Mesendoderm (in vitro differentiated cells): ENCODE measurements around the gene LIN54.
"Not testable (repeated sequence)": the region's sequence is repeated elsewhere in the genome, so short reads cannot be mapped to it uniquely, and the experiment has no call there.

Source experiments
- DNase-seq: peaks from one replicate; pipeline ENCODE4 v3.0.0; 2013
- H2AK5ac ChIP-seq: 2 replicates; pipeline ENCODE4 v1.6.1; 2013; ENCODE audit warnings: low read length, inconsistent platforms
- H2BK120ac ChIP-seq: 2 replicates; pipeline ENCODE4 v1.6.1; 2013; ENCODE audit warnings: low read depth, mild to moderate bottlenecking, low read length, moderate library complexity, mixed read lengths
- H2BK15ac ChIP-seq: replicated peaks from 2 replicates; pipeline ENCODE4 v1.6.1; 2013; ENCODE audit warnings: low read depth, mild to moderate bottlenecking, moderate library complexity
- H2BK5ac ChIP-seq: 2 replicates; pipeline ENCODE4 v1.6.1; 2013; ENCODE audit warnings: low read length, inconsistent platforms
- H3K18ac ChIP-seq: 2 replicates; pipeline ENCODE4 v1.6.1; 2013; ENCODE audit warnings: mild to moderate bottlenecking, low read length, mixed read lengths
- H3K23ac ChIP-seq: one replicate; pipeline ENCODE4 v1.6.1; 2013; ENCODE audit warnings: low read length
- H3K27ac ChIP-seq: 2 replicates; pipeline ENCODE4 v1.5.1; 2013; ENCODE audit warnings: low read depth, mild to moderate bottlenecking, inconsistent platforms, low read length, moderate library complexity
- H3K27me3 ChIP-seq: 2 replicates; pipeline ENCODE4 v1.6.1; 2013; ENCODE audit warnings: low read length, control low read depth, mild to moderate bottlenecking, inconsistent platforms; ENCODE audit not compliant: insufficient read depth, poor library complexity
- H3K36me3 ChIP-seq: 2 replicates; pipeline ENCODE4 v1.6.1; 2013; ENCODE audit warnings: low read length, inconsistent platforms; ENCODE audit not compliant: control insufficient read depth, insufficient read depth
- H3K4ac ChIP-seq: one replicate; pipeline ENCODE4 v1.6.1; 2013; ENCODE audit warnings: low read depth, mild to moderate bottlenecking, low read length, moderate library complexity
- H3K4me1 ChIP-seq: 2 replicates; pipeline ENCODE4 v1.6.1; 2013; ENCODE audit warnings: low read depth, low read length, inconsistent platforms; ENCODE audit not compliant: control insufficient read depth
- H3K4me2 ChIP-seq: 2 replicates; pipeline ENCODE4 v1.6.1; 2013; ENCODE audit warnings: low read length
- H3K4me3 ChIP-seq: 2 replicates; pipeline ENCODE4 v1.5.1; 2013; ENCODE audit warnings: mild to moderate bottlenecking, low read length
- H3K56ac ChIP-seq: one replicate; pipeline ENCODE4 v1.6.1; 2013; ENCODE audit warnings: low read length
- H3K79me1 ChIP-seq: 2 replicates; pipeline ENCODE4 v1.6.1; 2013; ENCODE audit warnings: low read length, inconsistent platforms
- H3K79me2 ChIP-seq: 2 replicates; pipeline ENCODE4 v1.6.1; 2013; ENCODE audit warnings: mild to moderate bottlenecking, low read length; ENCODE audit not compliant: control insufficient read depth, insufficient read depth
- H3K9ac ChIP-seq: 2 replicates; pipeline ENCODE4 v1.6.1; 2013; ENCODE audit warnings: low read length, inconsistent platforms
- H4K5ac ChIP-seq: one replicate; pipeline ENCODE4 v1.6.1; 2013; ENCODE audit warnings: low read length
- H4K8ac ChIP-seq: one replicate; pipeline ENCODE4 v1.6.1; 2013; ENCODE audit warnings: low read depth, mild to moderate bottlenecking, control low read depth, low read length, moderate library complexity
- WGBS: extraction: QIAGEN DNeasy Blood & Tissue Kit; methylation state at CpG from one replicate; pipeline ENCODE4 v1.1.7; 2013; ENCODE audit warnings: low lambda C conversion rate, missing lambda C conversion rate; ENCODE audit not compliant: insufficient coverage; ENCODE audit errors: extremely low coverage; 5-methylcytosine and 5-hydroxymethylcytosine counted together

Gene LIN54

GRCh38 chr4:82930848-82931755 is 79.5 kb downstream of the LIN54 start:
- Histone ChIP-seq H2BK120ac (no peak overlapping the region), H4K5ac (no peak overlapping the region), H2BK15ac (no peak overlapping the region), H3K4me2 (no peak overlapping the region), H3K27ac (no peak overlapping the region), H3K79me1 (no peaks in the 10 kb centered on the region), H2BK5ac (no peak overlapping the region), H3K4ac (no peak overlapping the region), H3K18ac (no peak overlapping the region), H3K27me3 (no peaks in the 10 kb centered on the region), H3K56ac (no peak overlapping the region), H3K4me1 (no peaks in the 10 kb centered on the region), H3K9ac (no peak overlapping the region), H3K23ac (no peak overlapping the region), H2AK5ac (no peak overlapping the region), H4K8ac (no peak overlapping the region), H3K79me2 (no peaks in the 10 kb centered on the region), H3K4me3 (no peak overlapping the region), H3K36me3 (peaks cover 2% of the 10 kb centered on the region)
- no peak for DNase-seq
- WGBS, result no CpG with 5 or more reads among the region's 5 CpGs

- no peak overlapping the region for H3K4me3 ChIP-seq
- no peak overlapping the region for H3K9ac ChIP-seq
- H4K8ac ChIP-seq, result no peak overlapping the region
- H3K56ac ChIP-seq, result no peak overlapping the region
- no peaks in the 10 kb centered on the region for H3K4me1 ChIP-seq
- no peak overlapping the region for H2BK5ac ChIP-seq
- no peak overlapping the region for H2BK15ac ChIP-seq
- H3K23ac ChIP-seq, result no peak overlapping the region
- H3K36me3 ChIP-seq, result no peaks in the 10 kb centered on the region
- DNase-seq, result no peak
- H3K27me3 ChIP-seq, result no peaks in the 10 kb centered on the region
- H2AK5ac ChIP-seq, result no peak overlapping the region
- H3K79me1 ChIP-seq, result no peaks in the 10 kb centered on the region
- no peaks in the 10 kb centered on the region for H3K79me2 ChIP-seq
- H2BK120ac ChIP-seq, result no peak overlapping the region
- H3K4ac ChIP-seq, result no peak overlapping the region
- no peak overlapping the region for H3K27ac ChIP-seq
- no peak overlapping the region for H3K4me2 ChIP-seq
- no peak overlapping the region for H3K18ac ChIP-seq
- H4K5ac ChIP-seq, result no peak overlapping the region
These were observed 88.8 kb downstream of the LIN54 start for GRCh38 chr4:82921795-82922194.

- H3K9ac ChIP-seq, result no peak overlapping the region
- H2BK120ac ChIP-seq, result no peak overlapping the region
- H3K27me3 ChIP-seq, result no peaks in the 10 kb centered on the region
- H3K4me2 ChIP-seq, result no peak overlapping the region
- H3K27ac ChIP-seq, result no peak overlapping the region
- H3K56ac ChIP-seq, result no peak overlapping the region
- H3K79me1 ChIP-seq, result no peaks in the 10 kb centered on the region
- no peak overlapping the region for H4K5ac ChIP-seq
- H4K8ac ChIP-seq, result no peak overlapping the region
- no peak overlapping the region for H2BK15ac ChIP-seq
- no peak for DNase-seq
- no peak overlapping the region for H3K4me3 ChIP-seq
- H3K4ac ChIP-seq, result no peak overlapping the region
- H3K79me2 ChIP-seq, result no peaks in the 10 kb centered on the region
- no peaks in the 10 kb centered on the region for H3K36me3 ChIP-seq
- H3K4me1 ChIP-seq, result no peaks in the 10 kb centered on the region
- H3K23ac ChIP-seq, result no peak overlapping the region
- no peak overlapping the region for H2AK5ac ChIP-seq
- WGBS, result no CpG with 5 or more reads among the region's 2 CpGs
- H2BK5ac ChIP-seq, result no peak overlapping the region
- no peak overlapping the region for H3K18ac ChIP-seq
These were observed 91.2 kb downstream of the LIN54 start for GRCh38 chr4:82919386-82919785.

- H3K23ac ChIP-seq, result no peak overlapping the region
- H3K27me3 ChIP-seq, result no peaks in the 10 kb centered on the region
- no peaks in the 10 kb centered on the region for H3K79me2 ChIP-seq
- H3K27ac ChIP-seq, result no peak overlapping the region
- H2AK5ac ChIP-seq, result no peak overlapping the region
- H3K18ac ChIP-seq, result no peak overlapping the region
- no peak overlapping the region for H3K4ac ChIP-seq
- no peak overlapping the region for H3K9ac ChIP-seq
- no peak overlapping the region for H3K4me3 ChIP-seq
- no peak overlapping the region for H3K56ac ChIP-seq
- H2BK15ac ChIP-seq, result no peak overlapping the region
- H3K4me2 ChIP-seq, result no peak overlapping the region
- H3K36me3 ChIP-seq, result no peaks in the 10 kb centered on the region
- no peaks in the 10 kb centered on the region for H3K79me1 ChIP-seq
- WGBS, result no CpG with 5 or more reads among the region's 7 CpGs
- H4K5ac ChIP-seq, result no peak overlapping the region
- no peak overlapping the region for H4K8ac ChIP-seq
- no peak overlapping the region for H2BK120ac ChIP-seq
- H3K4me1 ChIP-seq, result no peaks in the 10 kb centered on the region
- DNase-seq, result no peak
- H2BK5ac ChIP-seq, result no peak overlapping the region
These were observed 92.5 kb downstream of the LIN54 start for GRCh38 chr4:82918091-82918490.

GRCh38 chr4:82913968-82914367 is 96.7 kb downstream of the LIN54 start:
- not testable (repeated sequence) for H3K56ac ChIP-seq, H3K79me2 ChIP-seq, H3K4me3 ChIP-seq, H3K27ac ChIP-seq, H3K18ac ChIP-seq, H2AK5ac ChIP-seq, H3K36me3 ChIP-seq, H4K8ac ChIP-seq, H3K4me2 ChIP-seq, DNase-seq, H3K79me1 ChIP-seq, H4K5ac ChIP-seq, H3K23ac ChIP-seq, H2BK5ac ChIP-seq, H2BK15ac ChIP-seq, H3K27me3 ChIP-seq, H3K4me1 ChIP-seq, H2BK120ac ChIP-seq, H3K9ac ChIP-seq, H3K4ac ChIP-seq
- no CpG with 5 or more reads among the region's 2 CpGs for WGBS

GRCh38 chr4:82913305-82913704 is 97.3 kb downstream of the LIN54 start:
- no peak for DNase-seq
- no peak overlapping the region for H2BK5ac ChIP-seq
- no peaks in the 10 kb centered on the region for H3K79me2 ChIP-seq
- no peak overlapping the region for H3K9ac ChIP-seq
- H3K18ac ChIP-seq, result no peak overlapping the region
- H4K5ac ChIP-seq, result no peak overlapping the region
- no peak overlapping the region for H3K23ac ChIP-seq
- no peak overlapping the region for H2BK120ac ChIP-seq
- no peak overlapping the region for H4K8ac ChIP-seq
- H2BK15ac ChIP-seq, result no peak overlapping the region
- H3K56ac ChIP-seq, result no peak overlapping the region
- no peak overlapping the region for H3K27ac ChIP-seq
- H2AK5ac ChIP-seq, result no peak overlapping the region
- H3K4ac ChIP-seq, result no peak overlapping the region
- no peaks in the 10 kb centered on the region for H3K79me1 ChIP-seq
- whole genome bisulfite sequencing, result no CpG with 5 or more reads among the region's 2 CpGs
- H3K27me3 ChIP-seq, result no peaks in the 10 kb centered on the region
- H3K4me3 ChIP-seq, result no peak overlapping the region
- peaks cover 4% of the 10 kb centered on the region for H3K36me3 ChIP-seq
- H3K4me1 ChIP-seq, result no peaks in the 10 kb centered on the region
- no peak overlapping the region for H3K4me2 ChIP-seq
